G401.6 (cell line): Measurements from ENCODE around the gene OR2A12.
"Not testable (repeated sequence)": the region's sequence is repeated elsewhere in the genome, so short reads cannot be mapped to it uniquely, and the experiment has no call there.

Experiments
- FAIRE-seq: peaks from 2 replicates; lab custom pipeline; 2012; peaks lifted over from hg19 to GRCh38; lab: Jason Lieb, UNC

Gene OR2A12, protein sequence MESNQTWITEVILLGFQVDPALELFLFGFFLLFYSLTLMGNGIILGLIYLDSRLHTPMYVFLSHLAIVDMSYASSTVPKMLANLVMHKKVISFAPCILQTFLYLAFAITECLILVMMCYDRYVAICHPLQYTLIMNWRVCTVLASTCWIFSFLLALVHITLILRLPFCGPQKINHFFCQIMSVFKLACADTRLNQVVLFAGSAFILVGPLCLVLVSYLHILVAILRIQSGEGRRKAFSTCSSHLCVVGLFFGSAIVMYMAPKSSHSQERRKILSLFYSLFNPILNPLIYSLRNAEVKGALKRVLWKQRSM

GRCh38 chr7:144085978-144086377 is at the start of gene OR2A12:
TSS of gene OR2A12 (plus strand) at chr7:144086278. CDS start at chr7:144095108, 8,830 bp downstream.
- no peak for FAIRE-seq

DNA sequence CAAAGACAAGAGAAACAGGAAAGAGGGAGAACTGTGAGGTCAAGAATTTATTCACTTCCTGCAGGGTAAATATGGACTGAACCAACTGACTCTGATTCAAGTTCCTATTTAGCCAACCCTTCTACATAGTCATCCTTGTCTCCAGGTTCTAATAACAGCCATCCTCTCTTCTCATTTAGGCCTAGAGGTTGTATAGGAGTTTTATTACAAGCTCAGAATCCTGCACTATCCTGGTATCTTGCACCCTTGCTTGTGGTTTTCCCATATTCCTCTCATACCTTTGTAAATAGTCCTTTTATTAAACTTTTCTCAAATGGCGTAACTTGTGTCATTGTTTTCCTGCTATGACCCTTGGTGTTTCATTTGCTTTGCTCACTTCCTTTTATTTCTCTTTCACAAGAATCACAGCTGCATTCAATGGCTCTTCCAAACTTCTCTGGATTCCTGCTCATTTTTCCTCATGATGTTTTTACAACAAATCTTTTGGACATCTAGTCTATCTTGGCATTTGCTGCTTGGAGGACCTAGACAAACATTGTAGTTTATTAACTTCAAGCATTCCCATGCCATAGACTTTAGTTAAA is 49.7 kb upstream of the OR2A12 start:
- no peak for FAIRE-seq

- FAIRE-seq = no peak
These were observed 48.6 kb upstream of the OR2A12 start for GRCh38 chr7:144037414-144038035.

DNA sequence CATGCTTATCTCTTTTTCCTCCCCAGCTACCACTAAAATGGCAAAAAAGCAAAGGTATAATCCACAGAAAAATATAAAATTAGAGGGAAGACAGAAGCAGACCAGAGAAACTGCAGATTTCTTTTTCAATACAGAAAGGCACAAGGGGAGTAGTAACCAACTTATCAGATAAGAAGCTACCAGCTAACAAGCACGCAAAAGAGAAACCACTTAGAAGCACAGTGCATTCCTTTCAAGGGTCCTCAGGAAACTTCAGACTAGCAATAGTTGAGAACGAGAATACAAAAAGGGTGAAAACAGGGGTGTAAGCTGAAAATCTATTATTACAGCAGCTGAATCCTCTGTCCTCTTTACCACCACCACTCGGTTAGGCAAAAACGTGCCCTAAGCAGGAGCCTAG is 47.2 kb upstream of the OR2A12 start:
- no peak for FAIRE-seq

DNA sequence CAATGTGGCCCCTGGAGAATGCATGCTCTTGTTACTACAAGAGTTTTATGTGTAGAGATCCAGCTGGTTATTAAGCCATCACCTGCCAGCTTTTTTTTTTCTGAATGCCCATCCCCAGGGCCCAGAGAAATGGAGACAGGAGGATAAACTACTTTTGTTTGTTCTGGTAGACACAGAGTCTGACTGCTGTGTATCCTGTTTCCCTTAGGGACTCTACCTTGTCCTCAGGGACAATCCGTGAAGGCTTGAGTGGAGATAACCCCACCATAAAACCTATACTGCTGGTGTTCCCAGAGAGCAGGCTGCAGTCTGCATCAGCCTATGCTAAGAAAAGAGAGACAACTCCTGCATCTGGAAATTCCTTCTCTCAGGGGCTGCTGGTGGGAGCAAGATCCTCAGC is 37.4 kb upstream of the OR2A12 start, which contains the start of gene OR2A5:
OR2A5 (plus strand) TSS at position 301 of the 400 bp plus-strand sequence. CDS start 1,454 bp downstream, outside the sequence.
- FAIRE-seq = no peak

- FAIRE-seq = no peak
These were observed 36.6 kb upstream of the OR2A12 start for GRCh38 chr7:144049491-144049890.

DNA sequence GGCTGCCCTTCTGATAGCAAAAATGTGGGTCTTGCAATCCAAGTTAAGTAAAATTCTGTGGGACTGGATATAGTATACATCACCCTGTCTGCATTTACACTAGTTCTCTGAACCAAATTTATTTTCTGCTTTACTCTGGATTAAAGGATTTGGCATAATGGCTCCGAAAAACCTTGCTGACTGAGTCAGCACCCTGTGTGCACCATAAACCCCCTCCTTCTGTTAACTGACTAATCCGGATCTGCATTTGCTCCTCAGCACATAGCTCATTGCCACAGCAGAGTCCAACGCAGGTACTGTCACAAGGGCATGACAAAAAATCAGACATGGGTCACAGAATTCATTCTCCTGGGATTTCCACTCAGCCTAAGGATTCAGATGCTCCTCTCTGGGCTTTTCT is 36.0 kb upstream of the OR2A12 start:
- FAIRE-seq = no peak

GRCh38 chr7:144050884-144051283 is 35.2 kb upstream of the OR2A12 start:
- not testable (repeated sequence) for FAIRE-seq

DNA sequence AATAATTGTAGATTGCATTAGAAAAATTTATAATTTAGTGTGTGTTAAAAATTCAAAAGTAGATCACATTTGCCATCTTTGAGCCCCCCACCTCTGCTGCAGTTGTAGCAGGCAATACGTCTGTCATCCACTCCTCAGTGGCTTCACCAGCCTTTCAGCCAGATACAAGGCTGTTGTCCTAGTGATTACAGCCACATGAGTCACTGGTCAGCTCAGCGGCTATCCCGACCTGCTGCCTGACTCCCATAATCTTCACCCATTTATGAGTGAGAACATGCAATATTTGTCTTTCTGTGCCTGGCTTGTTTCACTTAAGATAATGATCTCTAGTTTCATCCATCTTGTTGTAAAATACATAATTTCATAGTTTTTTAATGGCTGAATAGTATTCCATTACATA is 28.1 kb upstream of the OR2A12 start:
- FAIRE-seq = no peak

DNA sequence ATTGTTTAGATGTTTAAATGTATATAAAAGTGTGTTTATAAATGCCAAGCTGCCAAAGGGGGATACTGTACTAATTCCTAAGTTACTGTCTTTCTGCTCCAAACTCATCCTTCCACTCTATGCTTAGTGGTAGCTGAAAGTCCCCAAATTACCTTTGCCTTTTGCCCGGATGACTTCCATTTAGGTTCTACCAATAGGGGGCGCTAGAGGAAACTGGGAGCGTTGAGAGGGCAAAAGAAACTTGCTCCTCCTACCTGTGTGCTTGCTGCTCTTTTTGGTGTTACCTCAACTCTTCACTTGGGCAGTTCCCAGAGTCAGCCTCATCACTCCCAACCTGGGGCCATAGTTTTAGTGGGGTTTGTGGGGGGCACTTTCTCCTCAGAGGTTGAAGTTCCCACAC is 22.4 kb upstream of the OR2A12 start:
- no peak for FAIRE-seq

- FAIRE-seq = no peak
These were observed 16.6 kb upstream of the OR2A12 start, which contains the start of gene OR2A25 for GRCh38 chr7:144069511-144069910. TSS of gene OR2A25 (plus strand) at chr7:144069811. CDS start at chr7:144074220, 4,409 bp downstream.

- no peak for FAIRE-seq
These were observed 16.1 kb upstream of the OR2A12 start for GRCh38 chr7:144069953-144070352.

- FAIRE-seq = no peak
These were observed 11.7 kb upstream of the OR2A12 start for GRCh38 chr7:144074374-144074773.

DNA sequence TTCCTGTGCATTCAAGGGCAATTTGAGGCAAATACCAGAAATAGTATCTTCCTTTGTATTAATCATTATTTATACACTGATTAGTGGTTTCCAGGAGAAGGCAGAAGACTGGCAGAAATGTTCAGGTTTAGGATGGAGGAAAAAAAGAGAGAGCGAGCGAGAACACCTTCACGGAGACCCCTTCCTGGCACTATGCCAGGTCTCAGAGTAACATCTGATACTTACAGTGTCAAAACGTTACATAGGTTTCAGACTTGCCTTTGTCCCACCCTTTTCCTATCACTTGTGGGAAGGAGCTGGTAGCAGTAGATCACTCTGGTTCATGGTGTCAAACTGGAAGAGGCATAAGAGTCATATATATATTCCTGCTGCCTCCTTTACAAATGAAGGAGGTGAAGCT is 652 bp downstream of the OR2A12 start:
- FAIRE-seq = no peak

DNA sequence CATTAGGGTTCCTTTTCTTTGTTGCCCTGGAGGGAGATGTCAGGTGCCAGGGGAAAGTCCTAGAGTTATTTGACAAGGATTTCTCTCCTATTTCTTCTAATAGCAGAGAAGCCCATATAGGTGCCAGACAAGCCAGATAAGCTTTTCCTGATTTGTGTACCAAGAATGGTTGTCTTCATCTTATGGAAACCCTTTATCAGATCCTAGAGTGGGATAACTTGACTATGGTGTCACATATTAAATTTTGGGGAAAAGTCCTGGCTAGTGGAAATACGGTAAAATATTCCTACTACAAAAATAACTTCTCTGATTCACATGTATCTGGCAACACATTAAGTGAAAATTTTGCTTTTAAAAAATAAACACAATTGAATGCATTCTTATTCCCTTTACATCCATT is 1.2 kb downstream of the OR2A12 start:
- no peak for FAIRE-seq

DNA sequence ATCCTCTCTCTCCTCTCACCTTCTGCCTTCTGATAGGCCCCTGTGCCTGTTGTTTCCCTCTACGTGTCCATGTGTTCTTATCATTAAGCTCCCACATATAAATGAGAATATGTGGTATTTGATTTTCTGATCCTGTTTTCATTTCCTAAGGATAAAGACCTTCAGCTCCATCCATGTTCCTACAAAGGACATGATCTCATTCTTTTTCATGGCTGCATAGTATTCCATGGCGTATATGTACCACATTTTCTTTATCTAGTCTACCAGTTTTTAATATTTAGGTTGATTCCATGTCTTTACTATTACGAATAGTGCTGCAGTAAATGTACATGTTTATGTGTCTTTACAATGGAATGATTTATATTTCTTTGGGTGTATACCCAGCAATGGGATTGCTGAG is 4.6 kb downstream of the OR2A12 start:
- FAIRE-seq = no peak

GRCh38 chr7:144098776-144099175 is 12.7 kb downstream of the OR2A12 start:
- no peak for FAIRE-seq

GRCh38 chr7:144100607-144101006 is 14.5 kb downstream of the OR2A12 start:
- FAIRE-seq = no peak

- no peak for FAIRE-seq
These were observed 16.0 kb downstream of the OR2A12 start for GRCh38 chr7:144102041-144102440.

DNA sequence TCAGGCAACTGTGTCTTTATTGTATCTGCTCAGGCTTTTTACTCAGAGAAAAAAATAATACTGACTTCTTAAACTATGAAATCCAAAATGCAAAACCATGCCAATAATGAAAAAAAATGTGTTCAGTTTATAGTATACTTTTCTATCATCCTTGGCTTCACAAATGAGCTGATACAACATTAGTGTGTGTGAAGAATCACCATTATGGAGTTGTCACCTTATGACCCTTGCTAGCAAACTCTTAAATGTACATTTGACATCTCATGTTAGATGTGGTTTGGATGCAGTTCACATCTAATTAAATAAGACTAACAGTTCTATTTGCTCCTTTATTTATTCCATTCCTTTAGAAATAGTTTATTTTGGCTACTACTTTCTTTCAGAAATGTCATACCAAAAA is 19.1 kb downstream of the OR2A12 start:
- no peak for FAIRE-seq

- no peak for FAIRE-seq
These were observed 23.2 kb downstream of the OR2A12 start, which contains the start of gene OR2A2 for GRCh38 chr7:144109283-144109682. TSS of gene OR2A2 (plus strand) at chr7:144109583. CDS start at chr7:144109583, 0 bp downstream.

GRCh38 chr7:144110272-144110671 is 24.2 kb downstream of the OR2A12 start:
- FAIRE-seq = no peak

DNA sequence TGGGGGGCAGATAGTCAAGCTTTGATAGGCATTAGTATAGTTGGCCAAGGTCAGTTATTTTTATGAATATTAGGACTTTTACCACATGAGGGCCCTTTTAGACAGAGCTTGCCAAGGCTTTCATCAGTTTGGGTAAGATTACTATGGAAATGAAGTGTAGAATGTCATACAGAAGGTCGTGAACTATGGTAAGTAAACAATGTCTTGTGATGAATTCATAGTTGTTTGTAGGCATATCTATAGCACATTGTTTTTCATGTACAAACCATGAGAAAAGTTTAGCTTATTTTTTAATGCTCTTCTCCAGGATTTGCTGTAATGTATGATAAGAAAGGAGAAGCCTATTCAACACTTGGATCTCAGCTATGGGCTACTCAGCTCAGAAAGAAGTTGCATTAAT is 27.6 kb downstream of the OR2A12 start:
- FAIRE-seq = no peak
